Cardiac septum (tissue), 1 donor: ENCODE data around the gene TMEM144. TPM values are rescaled to one million over a fixed set of nuclear protein-coding genes. Genes with fewer than 3 reads are reported as not detected.

Experiments
- DNase-seq: peaks from one replicate; pipeline ENCODE4 v3.0.0-alpha.2; 2020; ENCODE audit warnings: low spot score
- intact Hi-C: fragments of 100-400 bp; cut with DNase I; formaldehyde crosslinking; loops from one replicate; pipeline ENCODE4 v1.14.0; 2022
- long read RNA-seq: library from polyadenylated mRNA; unstranded; transcript quantifications from one replicate; pipeline ENCODE4 v2.0.0, GENCODE V29; 2021
- total RNA-seq: library from RNA; stranded (reverse); fragmentation: NEBNext Ultra II Directional; extraction: Animal tissue kit (Norgen Biotek cat#: 25700); gene quantifications from one replicate; pipeline ENCODE4 v1.2.1, GENCODE V29; 2021
- donor health status: DM: no; HTN: no; CAD: no.

TMEM144 gene
- total RNA-seq, result 14.6 TPM
- long read RNA-seq, transcript TMEM144-201 (13 exons, 3,442 nt), result major isoform, 9 of 22 reads
- long read RNA-seq, partial matches to known transcripts, result 2 of 22 reads
- long read RNA-seq, other reads (novel, unspliced or antisense), result 11 of 22 reads

DNA sequence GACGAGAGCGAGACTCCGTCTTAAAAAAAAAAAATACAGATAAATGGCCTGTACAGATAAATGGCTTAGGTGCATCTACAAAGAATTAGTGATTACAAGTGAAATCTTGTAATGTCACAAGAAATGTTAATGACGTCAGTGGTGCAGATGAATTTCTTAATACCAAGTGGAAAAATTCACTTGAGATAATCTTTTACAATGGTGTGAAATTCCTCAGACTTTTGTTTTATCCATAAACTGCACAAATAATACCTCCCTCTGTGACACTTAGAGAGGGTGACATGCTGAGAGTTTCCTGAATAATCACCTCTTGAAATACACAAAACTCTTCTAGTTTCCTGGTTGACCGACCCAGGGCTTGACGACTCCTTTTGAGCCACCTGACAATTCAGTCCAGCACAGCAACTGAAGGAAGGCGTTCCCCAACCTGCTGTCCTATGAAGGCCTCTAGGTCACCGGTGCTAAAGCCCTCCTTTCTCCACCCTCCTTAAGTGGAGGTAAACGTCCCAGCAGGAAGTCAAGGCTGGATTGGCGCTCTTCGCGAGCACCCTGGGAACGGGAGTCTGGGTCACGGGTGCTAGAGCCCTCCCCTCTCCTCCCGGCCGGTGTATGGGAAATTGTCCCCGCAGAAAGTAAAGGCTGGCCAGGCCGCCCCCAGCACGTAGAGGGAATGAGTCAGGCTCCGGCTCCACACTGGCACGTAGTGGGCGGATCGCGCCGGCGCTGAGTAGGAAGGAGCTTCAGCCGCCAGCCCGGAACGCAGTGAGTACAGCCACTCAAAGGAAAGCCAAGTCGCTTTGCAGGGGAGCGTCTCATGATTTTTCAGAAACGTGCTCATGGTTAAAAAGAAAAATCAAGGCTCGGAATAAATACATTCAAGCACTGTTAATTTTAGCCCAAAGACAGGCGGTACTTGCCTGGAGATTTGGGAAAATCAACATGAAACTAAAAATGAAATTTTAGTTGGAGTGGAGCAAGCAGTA lies at the start of gene TMEM144:
Gene TMEM144 (plus strand): TSS at position 662 of the 983 bp plus-strand sequence. CDS start 2,182 bp downstream, outside the sequence.
- peak; percentile 96 for DNase-seq
- intact Hi-C loops, result loop anchor here (2.0 kb wide), 1 partner anchor 35 kb away; no protein-coding TSS in a partner anchor

GRCh38 chr4:158161551-158162354 lies 48.5 kb upstream of the TMEM144 start:
- intact Hi-C loops, result no loop called here
- DNase-seq, result no peak

DNA sequence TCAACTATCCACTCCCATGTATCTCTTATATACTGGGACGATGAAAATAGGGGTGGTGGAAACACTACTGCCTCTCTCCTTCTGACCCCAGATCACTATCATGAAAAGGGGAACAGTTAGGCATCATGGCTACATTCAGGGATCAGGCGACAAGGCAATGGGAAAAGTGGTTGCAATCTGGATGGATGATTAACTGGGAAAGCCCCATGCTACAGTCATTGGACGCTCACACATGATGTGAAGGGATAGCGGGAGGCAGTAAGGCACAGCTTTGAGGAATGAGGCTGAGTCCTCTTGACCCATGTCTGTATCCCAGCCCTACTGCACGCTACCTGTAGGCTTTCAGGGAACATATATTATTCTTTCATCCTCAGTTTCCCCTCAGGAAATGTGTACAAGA lies 47.7 kb upstream of the TMEM144 start:
- intact Hi-C loops, result no loop called here
- no peak for DNase-seq

DNA sequence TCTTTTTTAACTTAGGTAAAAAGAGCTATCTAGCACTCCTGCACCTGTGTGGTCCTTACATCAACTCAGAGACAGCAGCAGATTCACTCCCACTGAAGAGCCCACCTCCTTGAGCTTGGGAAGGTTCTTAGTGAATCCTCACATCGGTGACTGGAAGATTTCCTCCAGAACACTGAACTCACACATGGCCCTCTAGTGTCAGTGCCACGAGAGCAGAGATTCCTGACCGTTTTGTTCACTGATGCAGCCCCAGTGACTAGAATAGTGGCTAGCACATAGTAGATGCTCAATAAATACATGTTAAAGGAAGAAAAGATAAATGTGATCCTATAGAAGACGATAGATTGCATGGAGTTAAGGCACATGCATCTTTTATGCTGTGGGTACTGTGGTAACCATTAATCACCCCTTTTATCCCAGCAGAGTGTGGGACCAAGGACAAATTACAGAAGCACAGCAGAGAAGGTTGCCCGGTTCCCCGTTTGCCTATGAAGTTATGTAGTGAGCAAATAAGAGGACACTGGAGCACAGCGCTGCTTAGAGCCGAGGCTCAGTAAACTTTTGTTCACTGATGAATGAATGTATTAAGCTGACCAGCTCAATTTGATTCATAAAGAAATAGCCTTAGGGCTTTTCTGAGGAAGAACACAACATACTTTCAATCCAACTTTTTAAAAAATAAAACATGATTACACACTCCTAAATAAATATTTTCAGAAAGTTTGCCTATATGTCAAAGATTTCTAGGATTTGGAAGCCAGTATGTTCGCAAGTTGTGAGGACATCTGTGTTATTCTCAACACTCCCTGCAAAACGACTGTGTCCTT lies 46.1 kb upstream of the TMEM144 start:
- DNase-seq, result no peak
- intact Hi-C loops, result no loop called here

GRCh38 chr4:158164768-158165213 lies 45.5 kb upstream of the TMEM144 start:
- intact Hi-C loops, result no loop called here
- DNase-seq, result no peak

GRCh38 chr4:158166701-158167100 lies 43.6 kb upstream of the TMEM144 start:
- intact Hi-C loops, result loop anchor here (2.0 kb wide), 1 partner anchor 164 kb away; no protein-coding TSS in a partner anchor
- DNase-seq, result no peak

GRCh38 chr4:158168606-158169005 lies 41.7 kb upstream of the TMEM144 start:
- DNase-seq, result no peak
- intact Hi-C loops, result no loop called here

DNA sequence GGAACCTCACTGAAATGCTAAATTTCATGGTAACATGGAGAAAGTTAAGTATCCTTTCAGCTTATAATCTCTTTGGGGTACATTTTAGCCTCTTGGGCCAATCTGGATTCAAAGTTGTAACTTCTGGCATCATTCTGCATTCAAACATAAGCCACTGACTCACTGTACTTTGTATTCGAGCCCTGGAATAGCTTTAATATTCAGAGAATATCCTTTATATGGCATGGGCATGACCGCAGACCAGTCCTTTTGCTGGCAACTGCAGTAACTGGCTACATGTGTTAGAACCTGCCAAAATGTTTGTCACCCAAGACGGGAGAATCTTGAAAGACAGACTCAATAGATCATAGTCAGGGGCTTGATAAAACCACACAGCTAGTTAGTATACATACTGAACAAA lies 40.8 kb upstream of the TMEM144 start:
- intact Hi-C loops, result no loop called here
- no peak for DNase-seq

DNA sequence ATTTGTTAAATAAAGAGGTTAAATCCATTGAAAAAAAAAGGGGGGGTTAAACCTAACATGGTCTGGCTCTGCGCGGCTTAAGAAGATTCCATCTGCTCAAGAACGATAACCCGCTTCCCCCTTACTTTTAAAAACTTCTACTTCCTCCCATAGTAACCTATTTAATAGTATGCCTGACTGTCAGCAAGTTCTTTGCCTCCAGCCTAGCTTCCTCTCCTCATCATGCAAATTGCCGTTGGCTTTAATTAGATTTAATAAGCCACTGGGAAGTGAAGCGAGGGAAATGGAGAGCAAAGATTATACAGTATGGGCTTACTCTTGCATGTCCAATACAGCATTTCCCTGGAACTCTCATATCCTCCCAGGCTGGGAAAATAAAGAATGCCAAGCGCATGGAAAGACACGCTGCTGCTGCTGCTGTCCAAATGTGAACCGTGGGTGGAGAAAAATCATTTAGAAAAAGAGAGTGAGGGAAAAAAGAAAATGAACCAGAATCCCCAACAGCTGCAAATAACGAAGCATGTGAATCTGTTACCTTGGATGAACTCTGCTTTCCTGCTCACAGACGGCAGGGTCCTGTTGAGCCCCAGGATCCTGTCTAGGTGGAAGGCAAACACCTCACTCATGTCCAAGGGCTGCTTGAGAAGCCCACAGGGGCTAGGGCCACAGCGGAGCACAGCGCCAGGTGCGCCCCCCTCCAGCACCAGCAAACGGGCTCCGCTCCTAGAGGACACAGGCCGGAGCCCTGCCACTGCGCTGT lies 40.2 kb upstream of the TMEM144 start:
- intact Hi-C loops, result loop anchor here (5.0 kb wide), 1 partner anchor 48 kb away; no protein-coding TSS in a partner anchor
- DNase-seq, result no peak

DNA sequence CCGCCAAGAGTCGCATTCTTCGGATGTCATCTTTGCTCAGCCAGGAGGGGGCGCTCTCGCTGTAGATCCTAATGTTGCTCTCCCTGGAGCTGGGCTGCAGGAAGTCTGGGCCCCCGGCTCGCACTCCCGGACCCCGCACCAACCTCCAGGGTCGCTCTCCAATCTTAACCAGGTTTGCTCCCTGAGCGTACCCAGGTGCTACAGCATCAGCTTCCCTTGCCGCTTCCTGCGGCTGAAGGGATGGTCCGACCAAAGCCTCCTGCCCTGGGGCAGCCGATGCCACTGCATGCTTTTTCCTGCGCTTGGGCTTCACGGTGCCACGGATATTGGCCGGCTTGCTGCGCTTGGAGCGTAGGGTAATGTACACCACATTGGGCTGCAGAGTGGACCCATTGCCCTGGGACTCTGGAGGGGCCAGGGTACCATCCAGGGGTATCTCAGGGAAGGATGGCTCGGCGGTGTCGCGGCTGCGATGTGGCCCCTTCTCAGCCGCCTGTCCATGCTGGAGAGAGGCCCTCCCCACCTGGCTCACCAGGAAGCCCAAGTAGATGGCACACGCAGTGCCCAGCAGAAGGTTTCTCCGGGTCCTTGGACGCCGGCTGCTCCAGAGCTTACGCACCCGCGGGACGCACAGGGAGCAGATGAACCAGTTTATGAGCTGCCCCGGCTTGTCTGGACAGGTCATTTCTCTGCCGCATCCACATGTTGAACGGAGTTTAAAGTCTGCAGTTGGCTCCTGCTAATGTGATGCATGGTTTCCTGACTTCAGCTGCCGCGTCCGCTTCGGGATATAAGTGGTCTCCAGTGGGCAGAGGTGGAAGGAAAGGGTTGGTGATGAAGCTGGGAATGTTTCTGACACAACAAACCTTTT lies 39.4 kb upstream of the TMEM144 start:
- intact Hi-C loops, result loop anchor here (1.0 to 5.0 kb wide), 2 partner anchors 49 to 179 kb away; no protein-coding TSS in a partner anchor
- peak; percentile 92 for DNase-seq

GRCh38 chr4:158172261-158173258 lies 37.7 kb upstream of the TMEM144 start, which contains the start of gene GASK1B:
Gene GASK1B (minus strand): TSS chr4:158173025. CDS start chr4:158171375, 1,650 bp downstream.
- DNase-seq, result no peak
- intact Hi-C loops, result loop anchor here (5.0 kb wide), 1 partner anchor 50 kb away; no protein-coding TSS in a partner anchor

DNA sequence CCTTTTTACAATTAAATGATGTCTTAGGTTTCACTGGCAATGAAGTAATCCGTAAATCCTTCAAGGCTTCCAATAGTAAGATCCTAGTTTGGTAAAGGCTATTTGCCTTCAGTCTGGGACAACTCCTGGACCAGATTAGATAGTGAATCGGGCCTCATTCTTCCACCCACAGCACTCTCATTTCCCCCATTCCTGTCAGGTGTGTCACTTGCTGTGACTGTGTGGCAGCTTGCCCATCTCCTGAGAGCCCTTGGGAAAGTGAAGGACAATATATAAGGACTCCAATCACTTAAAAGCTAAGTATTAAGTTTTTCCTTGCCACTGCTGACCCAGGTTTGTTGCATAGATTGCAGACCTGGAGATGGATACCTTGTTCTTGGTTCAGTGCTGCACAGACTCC lies 34.2 kb upstream of the TMEM144 start:
- no peak for DNase-seq
- intact Hi-C loops, result loop anchor here (5.0 kb wide), 1 partner anchor 76 kb away; no protein-coding TSS in a partner anchor

- DNase-seq, result no peak
- intact Hi-C loops, result loop anchor here (5.0 kb wide), 1 partner anchor 76 kb away; no protein-coding TSS in a partner anchor
Measured at GRCh38 chr4:158176776-158177175, 33.5 kb upstream of the TMEM144 start.

GRCh38 chr4:158179465-158179864 lies 30.8 kb upstream of the TMEM144 start:
- intact Hi-C loops, result loop anchor here (5.0 kb wide), 1 partner anchor 73 kb away; no protein-coding TSS in a partner anchor
- no peak for DNase-seq

GRCh38 chr4:158181906-158182305 lies 28.4 kb upstream of the TMEM144 start:
- intact Hi-C loops, result no loop called here
- no peak for DNase-seq

DNA sequence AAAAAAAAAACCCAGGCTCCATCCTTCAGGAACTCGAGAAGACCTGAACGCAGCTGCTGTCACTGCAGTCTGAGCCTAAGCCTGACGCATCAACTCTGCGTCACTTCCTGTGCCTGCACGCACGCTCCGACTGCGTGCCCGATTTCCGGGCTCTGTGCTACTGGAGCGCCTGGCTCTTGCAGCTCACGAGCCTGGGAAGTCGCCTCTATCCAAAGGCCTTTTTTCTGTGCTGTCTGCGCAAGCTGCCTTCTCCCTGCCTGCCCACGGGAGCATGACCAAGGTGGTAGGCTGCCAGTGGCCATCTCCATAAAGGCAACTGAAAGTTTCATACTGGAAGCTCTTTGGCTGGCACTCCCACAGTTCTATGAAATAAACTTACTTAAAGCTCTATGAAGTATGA lies 27.6 kb upstream of the TMEM144 start:
- intact Hi-C loops, result no loop called here
- no peak for DNase-seq
